NCI-H1105 (cell line): ENCODE measurements around the gene TUBGCP2.

Experiments
- DNase-seq: peaks from one replicate; lab custom pipeline; 2025; lab: John Stamatoyannopoulos, UW

The TUBGCP2 gene, protein sequence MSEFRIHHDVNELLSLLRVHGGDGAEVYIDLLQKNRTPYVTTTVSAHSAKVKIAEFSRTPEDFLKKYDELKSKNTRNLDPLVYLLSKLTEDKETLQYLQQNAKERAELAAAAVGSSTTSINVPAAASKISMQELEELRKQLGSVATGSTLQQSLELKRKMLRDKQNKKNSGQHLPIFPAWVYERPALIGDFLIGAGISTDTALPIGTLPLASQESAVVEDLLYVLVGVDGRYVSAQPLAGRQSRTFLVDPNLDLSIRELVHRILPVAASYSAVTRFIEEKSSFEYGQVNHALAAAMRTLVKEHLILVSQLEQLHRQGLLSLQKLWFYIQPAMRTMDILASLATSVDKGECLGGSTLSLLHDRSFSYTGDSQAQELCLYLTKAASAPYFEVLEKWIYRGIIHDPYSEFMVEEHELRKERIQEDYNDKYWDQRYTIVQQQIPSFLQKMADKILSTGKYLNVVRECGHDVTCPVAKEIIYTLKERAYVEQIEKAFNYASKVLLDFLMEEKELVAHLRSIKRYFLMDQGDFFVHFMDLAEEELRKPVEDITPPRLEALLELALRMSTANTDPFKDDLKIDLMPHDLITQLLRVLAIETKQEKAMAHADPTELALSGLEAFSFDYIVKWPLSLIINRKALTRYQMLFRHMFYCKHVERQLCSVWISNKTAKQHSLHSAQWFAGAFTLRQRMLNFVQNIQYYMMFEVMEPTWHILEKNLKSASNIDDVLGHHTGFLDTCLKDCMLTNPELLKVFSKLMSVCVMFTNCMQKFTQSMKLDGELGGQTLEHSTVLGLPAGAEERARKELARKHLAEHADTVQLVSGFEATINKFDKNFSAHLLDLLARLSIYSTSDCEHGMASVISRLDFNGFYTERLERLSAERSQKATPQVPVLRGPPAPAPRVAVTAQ

GRCh38 chr10:133308421-133309099 lies at the start of gene TUBGCP2, which contains the start of gene ZNF511:
TSS of gene TUBGCP2 (minus strand) at chr10:133308872. CDS start at chr10:133302941, 5,931 bp downstream.
TSS of gene ZNF511 (plus strand) at chr10:133308914. CDS start at chr10:133308944, 30 bp downstream.
- DNase-seq = no peak

DNA sequence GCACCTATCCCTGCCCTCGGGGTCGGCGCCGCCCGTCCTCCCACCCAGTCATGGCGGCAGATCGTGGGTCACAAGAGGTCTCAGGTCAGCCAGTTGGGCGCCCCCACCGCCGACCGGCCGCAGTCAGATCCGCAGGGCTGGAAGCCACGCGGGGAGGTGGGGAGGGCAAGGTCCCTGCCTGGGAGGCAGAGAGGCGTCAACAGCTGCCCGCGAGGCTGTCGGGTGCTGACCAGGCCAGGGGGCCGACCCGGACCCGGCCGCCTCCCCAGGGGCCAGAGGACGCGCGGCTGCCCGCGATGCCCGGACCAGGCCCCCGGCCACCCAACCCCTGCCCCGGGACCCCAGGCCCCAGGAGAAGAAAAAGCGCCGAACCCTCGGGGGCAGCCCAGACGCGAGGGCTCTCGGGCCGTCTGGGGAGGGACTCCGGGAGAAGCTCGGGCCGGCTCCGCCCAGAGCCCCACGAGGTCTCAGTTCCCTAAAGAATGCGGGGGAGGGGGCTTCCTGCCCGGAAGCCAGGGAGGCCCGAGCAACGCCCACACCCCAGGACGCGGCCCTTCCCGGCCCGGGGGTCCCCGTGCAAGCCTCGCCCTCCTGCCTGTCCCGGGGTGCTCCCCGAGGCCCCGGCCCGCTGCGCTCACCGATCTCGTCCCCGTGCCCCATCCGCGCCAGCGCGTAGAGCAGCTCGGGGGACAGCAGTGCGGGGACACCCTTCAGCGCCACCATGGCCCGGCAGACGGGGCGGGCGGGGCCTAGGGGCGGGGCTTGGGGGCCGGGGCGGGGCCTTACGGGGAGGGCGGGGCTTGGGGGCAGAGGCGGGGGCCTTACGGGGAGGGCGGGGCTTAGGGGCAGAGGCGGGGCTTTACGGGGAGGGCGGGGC lies 48.9 kb upstream of the TUBGCP2 start, which contains the start of gene FUOM:
FUOM (minus strand) TSS at position 735 of the 877 bp plus-strand sequence; CDS start at position 723, 12 bp downstream.
- no peak for DNase-seq

DNA sequence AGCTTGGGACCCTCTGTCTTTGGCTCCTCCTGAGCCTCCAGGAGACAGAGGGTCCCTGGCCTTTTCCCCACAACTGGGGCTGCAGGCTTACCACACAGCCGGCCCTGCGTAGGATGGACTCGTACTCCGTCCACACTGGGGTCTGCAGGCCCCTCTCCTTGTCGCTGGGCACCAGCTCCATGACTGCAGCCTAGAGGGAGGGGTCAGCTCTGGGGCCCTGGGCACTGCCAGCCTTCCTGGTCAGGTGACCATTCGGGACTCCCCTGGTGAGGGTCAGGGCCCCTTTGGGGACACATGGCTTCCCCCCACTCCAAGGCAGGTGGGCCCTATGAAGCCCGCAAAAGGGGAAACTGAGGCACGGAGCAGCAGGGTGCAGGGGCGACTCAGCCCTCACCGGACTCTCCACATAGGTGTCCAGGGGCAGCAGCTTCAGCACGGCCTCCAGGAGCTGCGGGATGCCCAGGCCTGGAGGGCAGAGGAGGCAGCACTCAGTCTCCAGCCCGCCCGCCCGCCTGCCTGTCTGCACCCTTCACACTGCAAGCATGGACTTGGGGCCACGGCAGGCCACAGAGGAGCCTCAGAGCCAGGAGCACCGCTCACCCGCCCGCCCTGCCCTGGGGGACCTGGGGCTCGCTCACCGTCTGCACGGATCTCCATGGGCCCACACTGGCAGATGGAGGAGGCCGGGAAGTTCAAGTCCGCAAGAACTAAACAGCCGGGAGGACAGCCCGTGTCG lies 48.0 kb upstream of the TUBGCP2 start:
- DNase-seq = no peak

- no peak for DNase-seq
Observed at GRCh38 chr10:133355991-133356390, 47.3 kb upstream of the TUBGCP2 start.

DNA sequence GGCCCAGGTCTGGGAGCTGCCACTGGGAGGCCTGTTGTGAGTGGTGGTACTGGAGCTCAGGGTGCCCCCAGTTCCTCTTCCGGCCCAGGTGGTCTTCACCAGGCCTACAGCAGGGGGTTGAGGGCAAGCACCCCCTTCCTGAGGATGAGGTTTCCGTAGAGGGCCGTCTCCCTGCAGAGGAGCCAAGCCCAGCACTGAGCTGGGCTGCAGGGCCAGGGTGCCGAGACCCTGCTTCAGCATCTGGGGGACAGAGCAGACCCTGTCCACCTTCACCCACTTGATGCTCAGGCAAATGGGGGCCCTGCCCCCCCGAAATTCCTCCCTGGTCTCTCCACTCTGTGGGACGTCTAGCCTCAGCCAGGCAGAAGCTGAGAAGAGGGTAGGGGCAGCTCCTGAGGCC lies 46.6 kb upstream of the TUBGCP2 start:
- DNase-seq = no peak

DNA sequence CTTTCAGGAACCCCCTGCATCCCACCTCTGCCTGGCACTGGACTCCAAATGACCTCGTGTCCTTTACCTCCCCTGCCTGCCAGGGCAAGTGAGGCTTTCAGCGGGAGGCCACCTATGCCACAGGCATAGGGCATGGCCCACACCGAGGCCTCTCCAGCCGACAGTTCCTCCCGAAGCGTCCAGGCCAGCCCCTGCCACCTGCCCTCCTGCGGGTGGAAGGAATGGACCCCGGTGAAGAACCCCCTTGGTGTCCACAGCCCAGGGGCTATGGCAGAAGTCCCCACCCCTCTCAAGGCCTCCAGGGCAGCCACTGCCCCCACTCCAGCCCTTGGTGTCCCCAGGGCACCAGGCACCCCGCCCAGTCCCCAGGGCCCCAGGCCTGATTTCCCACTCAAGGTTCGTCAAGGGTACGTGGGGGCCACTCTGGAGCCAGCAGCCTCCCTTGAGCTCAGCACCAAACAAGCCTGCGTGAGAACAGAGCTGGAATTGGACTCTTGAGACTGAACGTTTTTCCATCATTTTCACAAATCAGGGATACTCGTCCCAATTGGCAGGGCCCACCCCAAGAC lies 46.1 kb upstream of the TUBGCP2 start:
- DNase-seq = no peak

DNA sequence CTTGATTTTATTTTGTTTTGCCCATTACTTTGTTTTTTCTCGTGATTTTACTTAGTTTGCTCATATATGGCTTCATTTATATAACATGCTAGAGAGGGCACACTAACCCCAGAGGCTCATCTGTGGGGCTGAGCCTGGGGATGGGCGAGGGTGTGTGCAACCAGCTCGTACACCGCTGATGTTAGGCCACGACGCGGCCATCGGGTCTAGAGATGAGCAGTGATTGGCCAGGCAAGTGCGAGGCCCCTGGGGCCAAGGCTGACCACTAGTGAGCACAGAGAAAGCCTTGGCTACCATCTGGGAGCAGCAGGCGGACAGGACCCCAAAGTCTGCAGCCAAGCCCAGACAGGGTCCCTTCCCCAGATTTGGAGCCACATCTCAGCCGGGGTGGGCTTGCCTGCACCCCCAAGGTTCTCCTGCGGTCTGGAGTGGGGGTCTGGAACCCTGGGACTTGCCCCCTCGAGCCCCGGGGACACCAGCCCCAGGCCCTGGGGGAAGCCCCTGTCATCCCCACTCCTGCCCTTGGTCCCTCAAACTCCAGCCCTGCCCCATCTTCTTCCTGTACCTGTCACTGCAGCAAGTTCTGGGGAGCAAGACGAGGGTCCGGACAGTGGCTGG lies 45.4 kb upstream of the TUBGCP2 start:
- DNase-seq = no peak

GRCh38 chr10:133353202-133353959 lies 44.7 kb upstream of the TUBGCP2 start:
- no peak for DNase-seq

DNA sequence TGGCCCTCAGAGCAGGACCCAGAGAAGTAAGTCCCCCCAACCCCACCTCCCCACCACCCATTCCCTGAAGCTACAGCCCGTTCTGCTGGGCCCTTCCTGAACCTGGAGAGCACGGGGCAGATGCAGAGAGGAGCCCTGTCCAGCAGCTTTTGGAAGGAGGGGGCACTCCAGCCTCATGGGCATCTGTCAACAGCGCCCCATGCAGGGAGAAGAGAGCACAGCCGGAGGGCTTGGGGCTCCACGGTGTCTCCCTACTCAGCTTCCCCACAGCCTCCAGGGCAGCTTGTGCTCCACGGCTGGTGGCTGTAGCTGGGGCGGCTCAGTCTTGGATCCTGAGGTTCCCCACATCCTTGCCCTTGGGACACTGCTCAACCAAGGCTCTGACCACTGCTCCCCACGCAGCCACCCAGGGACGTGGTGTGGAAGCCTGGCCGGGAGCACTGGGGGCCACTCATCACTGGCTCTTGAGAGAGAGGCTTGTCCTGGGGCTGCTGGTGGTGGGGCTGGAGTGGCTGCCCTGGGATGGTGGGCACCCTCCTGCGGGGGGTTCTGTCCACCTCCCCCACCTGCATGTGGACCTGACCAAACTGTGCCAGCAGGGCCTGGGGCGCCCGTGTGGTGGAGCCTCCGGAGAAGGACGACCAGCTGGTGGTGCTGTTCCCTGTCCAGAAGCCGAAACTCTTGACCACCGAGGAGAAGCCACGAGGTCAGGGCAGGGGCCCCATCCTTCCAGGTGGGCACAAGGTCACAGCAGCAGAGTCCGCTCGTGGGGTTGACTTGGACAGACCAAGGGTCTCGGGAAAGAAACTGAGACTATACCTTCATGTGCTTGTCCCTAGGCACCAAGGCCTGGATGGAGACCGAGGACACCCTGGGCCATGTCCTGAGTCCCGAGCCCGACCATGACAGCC lies 43.0 kb upstream of the TUBGCP2 start:
- no peak for DNase-seq

- no peak for DNase-seq
Observed at GRCh38 chr10:133350950-133351329, 42.3 kb upstream of the TUBGCP2 start.

- DNase-seq = no peak
Observed at GRCh38 chr10:133350283-133350949, 41.7 kb upstream of the TUBGCP2 start.

DNA sequence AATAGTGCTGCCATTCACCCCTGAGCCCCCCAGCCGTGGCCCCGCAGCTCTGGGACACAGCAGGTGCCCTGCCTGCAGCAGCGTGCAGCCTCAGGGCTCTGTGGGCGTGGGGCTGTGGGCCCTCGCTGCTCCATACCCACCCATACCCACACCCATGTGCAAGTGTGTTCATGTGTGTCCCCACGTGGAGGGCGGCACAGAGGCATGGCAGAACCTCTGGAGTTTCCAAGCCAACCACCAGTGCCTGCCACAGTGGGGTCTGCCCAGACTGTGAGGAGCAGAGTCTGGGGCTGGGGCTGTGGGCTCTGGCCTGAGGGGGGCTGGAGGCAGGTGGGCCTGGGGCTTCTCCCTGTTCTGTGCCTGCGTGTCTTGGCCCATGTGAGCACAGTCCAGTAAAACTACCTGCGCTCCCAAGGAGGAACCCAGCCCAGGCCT lies 40.9 kb upstream of the TUBGCP2 start:
- DNase-seq = no peak

GRCh38 chr10:133349160-133349568 lies 40.5 kb upstream of the TUBGCP2 start:
- no peak for DNase-seq

GRCh38 chr10:133347710-133348517 lies 39.2 kb upstream of the TUBGCP2 start:
- no peak for DNase-seq

DNA sequence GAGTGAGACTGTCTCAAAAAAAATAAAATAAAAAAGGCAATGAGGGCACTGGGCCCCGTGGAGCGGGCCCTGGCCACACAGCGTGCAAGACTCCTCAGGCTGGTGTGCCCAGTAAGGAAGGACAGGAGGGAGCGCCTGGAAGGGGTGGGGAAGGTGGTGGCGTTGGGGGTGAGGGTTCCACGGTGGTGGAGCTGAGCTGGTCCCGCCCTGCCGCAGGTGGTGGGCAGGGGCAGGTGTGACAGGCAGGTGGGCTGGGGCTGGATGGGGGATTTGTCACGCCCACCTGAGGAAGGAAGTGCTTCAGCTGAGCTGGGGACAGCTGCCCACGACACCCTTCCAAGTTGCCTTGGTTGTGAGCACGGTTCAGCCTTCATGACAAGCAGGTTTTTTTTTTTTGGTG lies 37.7 kb upstream of the TUBGCP2 start:
- DNase-seq = no peak

GRCh38 chr10:133344236-133344635 lies 35.6 kb upstream of the TUBGCP2 start:
- no peak for DNase-seq
